ENCODE data around the gene LOC128125822.
"Not testable (repeated sequence)": the region's sequence is repeated elsewhere in the genome, so short reads cannot be mapped to it uniquely, and the experiment has no call there.

Gene LOC128125822

DNA sequence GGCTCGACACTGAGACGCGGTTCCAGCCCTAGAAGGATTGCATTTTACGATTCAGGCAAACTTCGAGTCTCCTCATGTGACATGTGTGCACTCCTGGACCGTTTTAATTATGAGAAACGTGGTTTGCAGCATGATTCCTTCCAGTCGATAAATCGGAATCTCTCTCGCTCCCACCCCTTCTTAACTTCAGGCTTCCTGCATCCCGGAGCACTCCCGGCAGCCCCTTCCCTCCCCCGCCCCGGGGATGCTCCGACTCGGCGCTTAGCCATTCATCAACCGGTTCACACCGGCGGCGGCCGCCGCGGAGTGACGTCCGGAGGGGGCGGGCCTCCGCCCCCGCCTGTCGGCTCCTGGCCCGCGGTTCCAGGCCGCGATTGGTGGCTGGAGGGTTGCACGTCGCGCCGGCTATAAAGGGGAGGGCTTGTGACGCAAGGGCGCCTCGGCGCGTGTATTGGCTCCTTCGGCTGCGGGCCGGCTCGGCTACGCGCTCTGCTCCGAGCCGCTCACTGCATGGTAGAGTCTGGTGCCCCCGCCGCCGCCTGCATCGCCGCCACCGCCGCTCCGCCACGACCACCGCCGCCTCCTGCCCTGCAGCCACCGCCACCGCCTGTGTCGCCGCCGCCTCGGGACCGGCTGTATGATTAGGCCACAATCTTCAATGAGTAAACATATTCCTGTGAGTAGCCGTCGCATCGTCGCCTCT lies at the start of gene LOC128125822, which contains the start of gene PTP4A1:
TSS of gene LOC128125822 (plus strand) at position 437 of the 703 bp plus-strand sequence.
TSS of gene PTP4A1 (plus strand) at position 437 of the 703 bp plus-strand sequence. CDS start 4,401 bp downstream, outside the sequence.
- DNase-seq = peak; percentile 73

DNA sequence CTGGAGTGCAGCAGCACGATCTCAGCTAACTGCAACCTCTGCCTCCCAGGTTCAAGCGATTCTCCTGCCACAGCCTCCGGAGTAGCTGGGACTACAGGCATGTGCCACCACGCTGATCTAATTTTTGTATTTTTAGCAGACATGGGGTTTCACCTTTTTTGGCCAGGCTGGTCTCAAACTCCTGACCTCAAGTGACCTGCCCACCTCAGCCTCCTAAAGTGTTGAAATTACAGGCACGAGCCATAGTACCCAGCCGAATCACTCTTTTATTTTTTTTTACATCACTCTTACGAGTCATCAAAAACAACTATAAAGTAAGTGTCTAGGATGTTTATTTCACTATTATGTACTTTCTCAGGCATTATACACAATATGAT lies 49.4 kb upstream of the LOC128125822 start:
- DNase-seq = not testable (repeated sequence)

DNA sequence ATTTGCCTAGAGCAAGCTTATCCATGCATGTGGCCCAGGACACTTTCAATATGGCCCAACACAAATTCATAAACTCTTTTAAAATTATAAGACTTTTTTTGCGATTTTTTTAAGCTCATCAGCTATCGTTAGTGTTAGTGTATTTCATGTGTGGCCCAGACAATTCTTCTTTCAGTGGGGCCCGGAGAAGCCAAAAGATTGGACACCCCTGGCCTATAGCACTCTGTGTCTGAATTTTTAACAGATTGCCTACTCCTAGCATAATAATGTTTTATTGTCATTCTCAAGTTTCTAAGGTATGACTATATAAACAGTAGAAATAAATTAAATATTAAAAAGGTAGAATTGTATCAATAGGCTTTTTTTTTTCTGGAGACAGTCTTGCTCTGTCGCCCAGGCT lies 48.6 kb upstream of the LOC128125822 start:
- no peak for DNase-seq

DNA sequence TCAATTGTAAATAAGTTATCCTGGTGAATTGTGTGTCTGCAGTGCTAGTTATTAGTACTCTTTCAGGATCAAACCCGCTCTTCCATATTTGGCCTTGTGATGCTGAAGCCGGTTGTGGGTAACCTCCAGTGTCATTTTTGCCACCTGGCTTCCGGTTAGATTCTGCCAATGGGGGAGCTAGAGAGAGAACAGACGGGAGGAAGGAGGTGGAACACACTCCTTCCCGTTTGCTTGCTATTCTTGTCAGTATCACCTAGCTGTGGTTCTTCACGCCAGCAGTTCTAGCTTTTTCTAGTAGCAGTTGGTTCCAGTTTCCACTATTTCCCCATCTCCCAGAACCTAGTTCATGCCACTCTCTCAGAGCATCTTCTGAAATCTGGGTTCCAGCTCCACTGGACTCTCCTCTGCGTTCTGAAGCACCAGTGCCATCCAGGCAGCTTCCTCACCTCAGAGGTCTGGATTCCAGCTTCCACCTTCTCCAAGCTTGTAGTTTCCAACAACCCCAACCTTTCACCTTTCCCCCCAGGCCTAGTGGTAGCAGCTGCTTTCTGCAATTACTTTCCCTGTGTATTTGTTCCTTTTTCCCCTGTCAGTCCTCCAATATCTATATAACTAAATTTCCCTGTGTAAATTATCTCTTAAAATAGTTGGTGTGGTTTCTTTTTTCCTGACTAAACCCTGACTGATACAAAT lies 46.9 kb upstream of the LOC128125822 start:
- DNase-seq = no peak

DNA sequence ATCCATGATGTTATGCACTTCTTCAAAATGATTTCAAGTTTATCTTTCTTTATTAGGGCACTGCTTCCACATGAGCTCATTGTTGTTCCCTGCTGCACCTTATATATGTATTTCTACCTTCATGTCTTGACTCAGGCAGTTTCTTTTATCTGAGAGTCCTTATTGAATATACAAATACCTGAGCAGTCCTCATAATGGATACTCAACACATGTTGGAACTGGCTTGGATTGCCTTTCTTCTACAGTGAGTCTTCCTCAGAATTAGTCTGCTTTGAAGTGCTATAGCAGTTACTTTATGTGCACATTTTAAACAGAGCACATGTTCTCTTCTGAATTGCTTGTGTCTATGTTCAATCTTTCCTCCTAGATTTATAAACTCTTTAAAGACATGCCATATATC lies 45.3 kb upstream of the LOC128125822 start:
- no peak for DNase-seq

DNA sequence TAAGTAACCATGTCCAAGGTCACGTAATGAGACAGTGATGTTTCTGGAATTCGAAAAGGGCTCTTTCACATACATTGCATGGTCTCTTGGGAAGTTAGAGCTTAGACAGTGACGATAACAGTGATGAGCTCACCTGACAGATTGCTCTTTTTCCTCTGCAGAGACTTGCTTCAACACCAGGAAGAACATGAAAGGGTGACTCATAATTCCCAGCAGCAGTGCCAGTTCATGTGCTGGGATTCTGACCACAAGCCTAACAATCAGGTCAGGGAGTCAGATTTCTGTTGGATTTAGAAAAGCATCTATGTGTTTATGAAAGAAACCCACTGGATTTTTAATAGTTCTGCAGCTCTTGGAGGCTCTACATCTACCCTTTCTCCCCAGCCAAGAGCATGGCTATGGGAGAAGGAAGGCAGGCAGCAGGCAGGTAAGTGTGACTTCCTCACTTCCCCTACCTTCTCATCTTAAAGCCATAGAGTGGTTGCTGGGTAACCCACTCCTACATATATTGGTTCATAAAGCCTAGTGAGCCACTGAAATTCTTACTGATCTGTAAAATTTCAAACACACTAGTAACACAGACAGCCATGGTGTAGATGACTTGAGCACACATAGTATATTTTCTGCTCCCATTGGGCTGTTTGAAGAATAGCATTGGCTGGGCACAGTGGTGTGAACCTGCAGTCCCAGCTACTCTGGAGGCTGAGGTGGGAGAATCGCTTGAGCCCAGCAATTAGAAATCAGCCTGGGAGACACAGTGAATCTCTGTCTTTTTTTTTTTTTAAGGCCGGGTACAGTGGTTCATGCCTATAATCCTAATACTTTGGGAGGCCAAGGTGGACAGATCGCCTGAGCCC lies 44.4 kb upstream of the LOC128125822 start:
- DNase-seq = no peak

DNA sequence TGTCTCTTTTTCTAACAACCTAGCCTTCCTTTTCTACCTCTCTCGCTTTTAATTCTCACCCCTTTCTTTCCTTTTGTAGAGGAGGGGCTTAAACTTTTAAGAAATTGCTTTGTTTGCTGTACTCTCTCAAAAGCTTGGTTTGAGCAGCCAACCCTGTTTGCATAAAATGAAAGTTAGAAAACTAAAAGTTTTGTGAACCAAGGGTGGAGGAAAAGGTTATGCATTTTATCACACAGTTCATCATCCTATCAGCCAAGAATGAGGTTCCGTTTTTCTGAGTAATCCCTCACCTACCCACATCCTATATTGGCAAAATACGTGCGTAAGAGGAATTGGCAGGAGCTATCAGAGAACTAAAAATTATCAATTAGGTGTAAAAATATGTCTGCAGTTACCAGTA lies 42.8 kb upstream of the LOC128125822 start:
- no peak for DNase-seq

DNA sequence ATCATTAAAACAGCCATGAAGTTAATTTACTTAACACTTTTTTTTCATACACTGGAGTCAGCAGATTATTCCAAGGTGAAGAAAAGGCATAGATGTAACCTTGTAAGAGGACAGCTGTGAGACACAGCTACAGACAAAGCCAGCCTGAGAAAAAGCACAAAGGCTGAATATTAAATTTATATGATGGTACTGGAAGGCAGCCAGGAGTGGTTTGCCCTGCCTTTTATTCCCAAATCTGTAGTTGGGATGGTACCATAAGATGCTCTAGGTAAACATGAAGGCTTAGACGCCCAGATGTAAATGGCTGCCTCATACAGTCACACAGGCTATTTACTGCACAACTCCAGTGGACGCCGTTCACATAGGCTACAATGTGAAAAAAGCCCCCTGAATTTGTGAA lies 42.1 kb upstream of the LOC128125822 start:
- no peak for DNase-seq

DNA sequence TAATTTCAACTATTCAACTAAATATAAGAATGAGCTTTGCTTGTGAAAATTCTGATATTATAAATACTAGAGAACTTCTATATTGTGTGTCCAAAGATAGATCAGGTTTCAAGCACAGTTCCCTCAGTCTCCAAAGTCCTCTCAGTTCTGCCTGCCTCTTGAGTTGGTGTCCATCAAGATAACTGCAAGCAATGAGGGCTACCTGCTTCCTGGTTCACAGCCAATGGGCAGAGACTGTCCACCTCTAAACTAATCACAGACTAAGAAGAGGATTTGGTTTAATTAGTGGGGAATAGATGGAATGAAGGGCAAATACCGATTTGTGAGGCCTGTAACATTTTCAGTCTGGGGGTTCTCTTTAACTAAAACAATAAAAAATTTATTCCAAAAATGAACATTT lies 41.3 kb upstream of the LOC128125822 start:
- no peak for DNase-seq

DNA sequence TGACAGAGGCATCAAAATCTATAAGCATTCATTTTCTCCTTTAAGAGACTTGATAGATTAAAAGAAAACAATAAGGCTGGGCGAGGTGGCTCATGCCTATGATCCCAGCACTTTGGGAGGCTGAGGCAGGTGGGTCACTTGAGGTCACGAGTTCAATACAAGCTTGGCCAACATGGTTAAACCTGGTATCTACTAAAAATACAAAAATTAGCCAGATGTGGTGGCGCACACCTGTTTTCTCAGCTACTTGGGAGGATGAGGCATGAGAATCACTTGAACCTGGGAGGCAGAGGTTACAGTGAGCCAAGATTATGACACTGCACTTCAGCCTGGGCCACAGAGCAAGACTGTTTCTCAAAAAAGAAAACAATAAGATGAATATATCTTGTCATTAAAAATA lies 39.3 kb upstream of the LOC128125822 start:
- no peak for DNase-seq

DNA sequence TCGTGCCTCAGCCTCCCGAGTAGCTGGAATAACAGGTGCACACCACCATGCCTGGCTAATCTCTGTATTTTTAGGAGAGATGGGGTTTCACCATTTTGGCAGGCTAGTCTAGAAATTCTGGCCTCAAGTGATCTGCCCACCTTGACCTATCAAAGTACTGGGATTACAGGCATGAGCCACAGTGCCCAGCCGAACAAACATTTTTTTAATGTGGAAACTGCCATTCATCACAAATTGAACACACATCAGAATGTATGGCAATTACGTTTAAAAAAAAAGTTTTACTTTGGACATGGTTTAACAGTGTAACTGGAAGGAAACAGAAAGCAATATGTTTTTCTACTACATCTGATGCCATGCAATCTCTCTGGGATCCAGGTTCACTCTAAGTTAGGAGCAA lies 38.3 kb upstream of the LOC128125822 start:
- no peak for DNase-seq

DNA sequence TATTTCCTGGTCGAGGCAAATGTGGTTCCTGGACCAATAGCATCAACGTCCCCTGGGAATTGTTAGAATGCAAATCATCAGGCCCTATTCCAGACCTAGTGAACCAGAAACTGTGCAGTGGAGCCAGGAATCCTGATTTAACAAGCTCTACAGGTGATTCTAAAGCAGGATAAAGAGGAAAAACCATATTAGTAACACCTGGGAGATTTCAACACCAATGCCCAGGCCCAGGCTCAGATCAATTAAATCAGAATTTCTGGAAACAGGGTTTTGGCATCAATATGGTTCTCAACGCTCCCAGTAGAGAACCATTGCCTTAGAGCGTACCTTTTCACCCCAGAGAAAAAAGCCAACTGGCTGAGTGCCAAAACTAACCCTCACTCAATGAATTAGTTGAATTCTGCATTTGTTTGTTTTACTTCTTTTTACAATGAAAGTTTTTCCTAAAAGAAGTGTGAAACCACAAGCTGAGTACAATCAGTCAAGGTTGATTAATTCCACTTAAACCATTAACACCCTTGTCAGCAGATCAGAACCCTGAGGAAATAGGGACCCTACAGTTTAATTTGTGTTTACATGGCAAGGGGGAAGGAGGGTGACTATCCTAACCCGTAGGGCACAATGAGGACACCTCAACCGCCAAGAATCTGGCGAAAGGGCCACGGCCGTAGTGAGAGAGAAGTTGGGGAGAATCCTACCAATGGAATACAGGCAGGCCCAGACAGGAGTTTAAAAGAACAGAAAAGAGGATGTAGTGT lies 34.9 kb upstream of the LOC128125822 start:
- no peak for DNase-seq

DNA sequence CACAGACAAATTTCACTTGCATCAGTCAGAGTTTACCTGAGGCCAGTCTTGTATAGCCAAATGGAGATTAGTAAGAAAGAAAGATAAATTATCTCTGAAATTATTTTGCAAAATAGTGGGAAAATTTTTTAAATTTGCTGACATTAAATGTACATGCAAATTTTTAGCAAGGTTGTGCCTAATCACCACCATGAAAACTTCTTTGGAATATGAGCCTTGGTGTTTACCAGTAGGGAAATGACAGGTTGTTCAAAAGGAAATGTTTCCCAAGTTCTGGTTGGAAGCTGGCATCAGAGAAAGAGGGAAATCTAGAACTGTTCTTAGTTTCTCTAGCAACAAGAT lies 34.4 kb upstream of the LOC128125822 start:
- DNase-seq = no peak

DNA sequence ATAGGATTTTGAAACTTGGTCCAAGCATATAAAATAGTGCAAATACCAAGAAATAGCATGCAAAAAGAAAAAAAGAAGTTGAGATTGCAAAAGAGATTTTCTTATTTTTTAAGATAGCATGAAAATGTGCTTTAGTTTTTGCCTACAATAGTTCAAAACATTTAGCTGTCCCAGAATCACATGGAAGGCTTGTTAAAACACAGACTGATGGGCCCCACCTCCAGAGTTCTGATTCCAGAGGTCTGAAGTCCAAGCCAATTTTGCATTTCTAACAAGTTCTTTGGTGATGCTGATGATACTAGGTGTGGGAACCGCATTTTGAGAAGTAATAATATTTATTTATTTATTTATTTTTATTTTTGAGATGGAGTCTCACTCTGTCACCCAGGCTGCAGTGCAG lies 33.7 kb upstream of the LOC128125822 start:
- no peak for DNase-seq

DNA sequence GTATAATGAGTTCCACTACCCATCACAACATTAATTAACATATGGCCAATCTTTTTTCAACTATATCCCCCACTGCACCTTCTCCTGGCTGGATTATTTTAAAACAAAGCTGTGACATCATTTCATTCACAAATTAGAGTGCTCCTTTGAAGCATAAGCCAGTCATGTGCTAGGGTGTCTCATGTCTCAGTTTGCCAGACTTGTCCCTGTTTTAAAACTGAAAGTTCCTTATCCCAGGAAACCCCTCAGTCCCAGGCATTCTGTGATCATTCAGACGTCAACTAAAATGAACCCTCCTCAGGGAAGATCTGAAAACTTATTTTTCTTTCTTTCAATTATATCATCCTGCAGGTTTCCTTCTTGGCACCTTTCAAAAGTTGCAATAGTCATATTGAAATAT lies 29.3 kb upstream of the LOC128125822 start:
- DNase-seq = no peak

DNA sequence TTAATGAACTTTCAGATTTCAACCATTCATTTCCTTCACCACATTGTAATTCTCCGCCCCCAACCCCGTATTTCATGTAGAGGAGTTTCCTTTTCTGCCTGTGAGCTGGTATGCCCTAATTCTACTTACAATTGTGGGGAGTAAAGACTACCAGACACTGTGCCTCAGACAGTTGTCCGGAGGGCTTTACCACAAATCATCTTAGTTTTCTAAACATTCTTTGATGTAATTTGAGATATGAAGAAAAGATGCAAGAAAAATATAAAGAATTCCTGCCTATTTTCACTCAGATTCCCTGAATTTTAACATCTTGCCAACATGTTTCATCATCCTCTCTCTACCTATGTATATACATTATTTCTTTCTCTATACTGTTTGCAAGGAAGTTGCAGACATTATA lies 28.3 kb upstream of the LOC128125822 start:
- no peak for DNase-seq

DNA sequence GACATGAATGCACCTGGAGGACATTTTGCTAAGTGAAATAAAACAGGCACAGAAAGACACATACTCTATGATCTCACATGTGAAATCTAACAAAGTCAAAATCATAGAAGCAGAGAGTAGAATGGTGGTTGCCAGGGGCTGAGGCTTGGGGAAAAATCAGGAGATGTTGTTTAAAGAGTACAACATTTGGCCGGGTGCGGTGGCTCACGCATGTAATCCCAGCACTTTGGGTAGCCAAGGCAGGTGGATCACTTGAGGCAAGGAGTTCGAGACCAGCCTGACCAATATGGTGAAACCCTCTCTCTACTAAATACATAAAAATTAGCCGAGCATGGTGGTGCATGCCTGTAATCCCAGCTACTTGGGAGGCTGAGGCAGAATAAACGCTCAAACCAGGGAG lies 26.0 kb upstream of the LOC128125822 start:
- DNase-seq = no peak

DNA sequence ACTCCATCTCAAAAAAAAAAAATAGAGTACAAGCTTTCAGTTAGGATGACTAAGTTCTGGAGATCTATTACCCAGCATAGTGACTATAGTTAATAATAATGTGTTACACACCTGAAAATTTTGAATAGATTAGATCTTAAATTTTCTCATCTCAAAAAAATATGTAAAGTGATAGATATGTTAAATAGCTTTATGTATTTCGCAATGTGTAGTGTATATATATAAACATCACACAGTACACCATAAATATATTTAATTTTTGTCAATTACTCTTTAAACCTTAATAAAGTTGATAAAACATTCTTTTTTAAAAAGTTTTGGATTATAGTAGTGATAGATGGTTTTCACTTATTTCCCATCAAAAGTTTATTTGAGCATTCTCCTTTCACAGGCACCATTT lies 25.6 kb upstream of the LOC128125822 start:
- no peak for DNase-seq

DNA sequence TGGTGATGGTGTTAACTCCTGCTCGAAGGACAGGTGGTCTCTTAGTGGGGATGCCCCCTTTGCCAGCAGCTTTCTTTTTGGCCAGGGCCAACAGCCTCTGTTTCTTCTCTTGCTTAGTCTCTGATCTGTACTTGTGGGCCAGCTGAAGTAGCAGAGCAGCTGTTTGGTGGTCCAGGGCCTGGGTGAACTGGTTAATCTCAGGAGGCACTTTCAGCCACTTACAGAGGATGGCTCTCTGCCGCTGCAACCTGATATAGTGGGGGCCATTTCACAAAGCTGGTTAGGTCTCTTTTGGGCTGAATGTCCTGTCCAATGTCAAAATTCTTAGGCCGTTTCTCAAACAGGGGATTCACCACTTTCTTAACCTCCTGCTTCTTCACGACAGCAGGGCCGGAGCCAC lies 23.2 kb upstream of the LOC128125822 start:
- peak; percentile 83 for DNase-seq

DNA sequence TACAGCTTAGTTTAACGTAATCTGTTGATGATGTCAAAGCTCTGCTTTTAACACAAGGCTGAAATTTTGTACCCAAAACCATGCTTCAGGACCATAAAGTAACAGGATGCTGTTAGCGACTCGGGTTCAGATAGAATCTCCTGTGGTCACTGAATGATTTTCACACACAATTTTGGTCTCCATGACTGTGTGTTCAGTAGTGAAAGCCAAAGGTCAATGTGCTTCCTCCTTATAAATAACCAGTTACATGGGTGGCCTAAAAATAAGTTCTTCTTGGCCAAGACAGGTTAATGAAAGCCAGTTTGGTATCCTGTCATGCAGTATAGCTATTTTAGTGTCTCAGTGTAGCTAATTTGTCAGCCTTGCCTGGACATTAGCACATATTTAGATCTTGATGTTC lies 19.1 kb upstream of the LOC128125822 start:
- no peak for DNase-seq

DNA sequence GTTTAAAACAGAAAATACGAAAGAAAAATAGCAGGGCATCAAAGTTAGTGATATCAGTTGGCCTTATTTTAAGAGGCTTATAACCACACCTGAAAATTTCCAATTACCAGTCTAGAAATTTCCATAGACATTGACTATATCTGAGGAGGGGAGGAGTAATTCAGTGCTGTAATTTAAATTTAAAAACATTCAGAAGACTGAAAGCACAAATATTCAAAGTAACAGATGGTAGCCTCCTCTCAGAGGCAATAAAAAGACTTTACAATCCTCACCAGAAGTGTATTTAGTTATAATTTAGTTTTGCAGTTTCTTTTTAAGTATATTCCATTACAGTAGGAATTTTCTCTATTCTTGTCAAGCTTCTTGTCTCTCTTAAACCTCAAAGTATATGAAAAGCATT lies 18.4 kb upstream of the LOC128125822 start:
- no peak for DNase-seq

DNA sequence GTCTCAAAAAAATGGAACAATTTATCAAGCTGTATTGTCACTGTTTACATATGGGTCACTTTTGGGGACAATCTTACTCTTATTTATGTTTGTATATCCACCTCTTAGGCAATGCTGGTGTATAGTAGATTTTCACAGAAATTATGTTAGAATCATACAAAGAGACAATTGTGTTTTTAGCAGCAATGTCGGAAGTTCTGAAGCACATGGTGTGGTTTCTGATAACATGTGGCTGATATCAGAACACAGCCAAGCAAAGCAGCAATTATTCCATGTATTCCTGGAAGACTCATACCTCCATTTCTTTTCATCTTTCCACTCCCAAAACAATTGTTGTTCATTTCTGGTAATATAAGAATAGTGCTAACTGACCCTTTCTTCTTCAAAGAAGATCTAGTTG lies 17.5 kb upstream of the LOC128125822 start:
- DNase-seq = no peak

DNA sequence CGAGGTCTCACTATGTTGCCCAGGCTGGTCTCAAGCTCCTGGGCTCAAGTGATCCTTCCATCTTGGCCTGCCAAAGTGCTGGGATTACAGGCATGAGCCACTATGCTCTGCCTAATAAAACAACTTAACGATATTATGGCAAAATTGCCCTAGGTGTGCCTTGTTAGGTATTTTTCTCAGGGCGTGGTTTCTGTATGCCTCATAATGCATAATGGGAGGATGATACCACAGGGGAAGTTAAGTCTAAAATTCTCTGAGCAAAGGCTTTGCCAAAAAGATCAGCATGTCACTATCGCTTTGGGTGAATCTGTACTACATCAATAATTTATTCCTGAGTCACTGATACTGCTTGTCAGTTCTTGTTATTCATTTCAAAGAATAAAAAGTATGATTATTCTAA lies 15.9 kb upstream of the LOC128125822 start:
- DNase-seq = no peak

Data from NCI-H524 treated with DMSO at 0.1 percent for 48 hours (cell line).